Heart right ventricle (tissue), 16 donors: ENCODE data around the gene ATP6V0B. TPM values are rescaled to one million over a fixed set of nuclear protein-coding genes. Genes with fewer than 3 reads are reported as not detected.

Experiments used
- ATAC-seq, 8 donors: fragments of 200-7000 bp; cut with Tn5 transposase; one replicate each; pipeline ENCODE4 v1.9.1; 2020; ENCODE audit warnings: mild to moderate bottlenecking in 8 of 8, moderate library complexity in 8 of 8, moderate number of reproducible peaks in 1 of 8
- DNase-seq, 2 donors: peaks; one replicate each; pipeline ENCODE4 v3.0.0-alpha.2; 2020
- H3K27ac ChIP-seq, 10 donors: fragments of 200-600 bp; sonication (generic) in 2 of 10; one replicate each; pipeline versions ENCODE4 v1.5.0 to v1.8.0; 2020 to 2022; ENCODE audit warnings: mild to moderate bottlenecking in 3 of 10
- H3K27me3 ChIP-seq, 7 donors: fragments of 200-600 bp; one replicate each; pipeline ENCODE4 v1.8.0; 2021 to 2022; ENCODE audit warnings: mild to moderate bottlenecking in 2 of 7
- H3K36me3 ChIP-seq, 9 donors: fragments of 200-600 bp; sonication (generic) in 1 of 9; one replicate each; pipeline versions ENCODE4 v1.5.0 to v1.8.0; 2020 to 2022; ENCODE audit warnings: mild to moderate bottlenecking in 2 of 9
- H3K4me1 ChIP-seq, 9 donors: fragments of 200-600 bp; sonication (generic) in 1 of 9; one replicate each; pipeline versions ENCODE4 v1.5.0 to v1.8.0; 2020 to 2022; ENCODE audit warnings: mild to moderate bottlenecking in 4 of 9
- H3K4me3 ChIP-seq, 10 donors: fragments of 200-600 bp; sonication (generic) in 2 of 10; one replicate each; pipeline versions ENCODE4 v1.5.0 to v1.8.0; 2020 to 2022; ENCODE audit warnings: mild to moderate bottlenecking in 7 of 10, moderate library complexity in 2 of 10
- H3K9me3 ChIP-seq, 11 donors: fragments of 200-600 bp in 10 of 11; sonication (generic) in 2 of 11; one replicate each; pipeline versions ENCODE4 v1.5.0 to v1.8.0; 2013 to 2022; ENCODE audit warnings: mild to moderate bottlenecking in 2 of 11, control low read depth in 1 of 11, moderate library complexity in 1 of 11
- WGBS, 2 donors: extraction: QIAGEN DNeasy Blood & Tissue Kit; methylation state at CpG; one replicate each; pipeline ENCODE4 v1.1.7; 2013; ENCODE audit warnings: inconsistent platforms in 1 of 2; 5-methylcytosine and 5-hydroxymethylcytosine counted together
- intact Hi-C, 10 donors: fragments of 100-400 bp; cut with DNase I; formaldehyde crosslinking; loops; one replicate each; pipeline versions ENCODE4 v1.11.1 to v1.14.2; 2022
- polyA plus RNA-seq, 2 donors: library from polyadenylated mRNA; stranded (reverse); fragments of 200-250 nt; gene quantifications; one replicate each; pipeline ENCODE4 v1.2.3, GENCODE V29; 2013
- total RNA-seq, 10 donors: library from RNA; stranded (reverse); fragmentation: NEBNext Ultra II Directional in 3 of 10; extraction: Animal tissue kit (Norgen Biotek cat#: 25700) in 3 of 10; gene quantifications; one replicate each; pipeline versions ENCODE4 v1.2.1 to v1.2.4, GENCODE V29; 2021 to 2023
- TF ChIP-seq, protein P1 (sequence below), 9 donors: fragments of 200-600 bp; sonication (generic) in 2 of 9; IDR thresholded peaks; one replicate each; pipeline versions ENCODE4 v1.5.0 to v1.8.0; 2021 to 2022; ENCODE audit warnings: antibody characterized with exemption in 9 of 9, mild to moderate bottlenecking in 5 of 9, moderate library complexity in 1 of 9
- donor health status: Arrhythmogenic right ventricular cardiomyopathy.
- donor health status: ischemic (EF 13 %, LVEDD 7.1; RV severe dilation, severe dysfunction).
- donor health status: healthy with polysubstance abuse.
- donor health status: DM: no; HTN: yes; CAD: no.
- donor health status: DM: no; HTN: no; CAD: no.
- donor health status: ischemic (EF 25% LVEDD 6.9; RV normal size, moderate dysfunction).
- donor health status: ischemic (EF 25% LVEDD 5.7; RV mildly dilated, moderate dysfunction).
- donor health status: healthy.
- donor health status: DM: yes; HTN: yes; CAD: no.
- donor health status: Ischemic cardiomyopathy.
- donor health status: ischemic (EF 35%, LVEDD 5.7; RV mildly dilated, moderate dysfunction).
- donor health status: nonischemic (EF 11% LVEDD 7.7; RV severe dilation, severe dysfunction).
- donor health status: DM: yes; HTN: yes; CAD: no.
- donor health status: PGD.
- donor health status: ischemic (EF 29% LVEDD 5.4; RV normal size, mild dysfunction).
- donor health status: nonischemic (EF 23%, LVEDD 6.1; RV moderate dilation, normal function).

The ATP6V0B gene
- total and polyA plus RNA-seq, 12 donors: 63.1 to 227 (median 74.3) TPM

DNA sequence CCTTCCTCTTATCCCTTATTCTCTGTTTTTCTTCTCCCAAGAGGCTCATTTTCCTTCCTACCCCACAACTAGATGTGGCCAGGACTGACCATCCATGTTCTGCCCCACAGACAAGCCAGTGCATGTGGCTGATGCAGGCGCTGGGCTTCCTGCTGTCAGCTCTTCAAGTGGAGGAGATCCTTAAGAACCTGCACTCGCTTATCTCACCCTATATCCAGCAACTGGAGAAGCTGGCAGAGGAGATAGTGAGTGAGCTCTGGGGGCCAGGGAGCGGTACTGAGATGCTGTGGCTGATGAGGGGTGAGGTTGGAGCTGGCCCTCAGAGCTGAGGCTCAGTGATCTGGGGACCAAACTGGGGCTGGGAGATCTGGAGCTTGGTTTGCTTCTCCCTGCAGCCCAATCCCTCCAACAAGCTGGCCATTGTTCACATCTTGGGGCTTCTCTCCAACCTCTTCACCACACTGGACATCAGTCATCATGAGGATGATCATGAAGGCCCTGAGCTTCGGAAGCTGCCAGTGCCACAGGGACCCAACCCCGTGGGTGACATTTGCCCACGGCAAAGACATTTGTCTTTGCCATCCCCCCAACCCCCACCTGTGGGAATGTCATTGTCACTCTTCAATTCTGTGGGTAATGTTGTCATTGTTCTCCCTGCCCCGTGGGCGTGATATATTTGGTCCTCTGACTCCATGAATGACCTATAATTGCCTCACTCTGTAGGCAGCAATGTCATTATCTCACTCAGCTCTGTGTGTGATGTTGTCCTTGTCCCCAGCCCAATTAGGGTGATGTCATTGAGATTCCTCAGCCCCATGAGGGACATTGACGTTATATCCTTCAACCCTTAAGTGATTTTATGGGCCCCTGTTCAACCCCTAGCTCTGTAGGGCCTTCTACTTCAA, 16.2 kb upstream of the ATP6V0B start:
- DNase-seq (no peak), ATAC-seq (no peak)
- intact Hi-C loops: no loop called here
- 81 to 82% methylated on average over 9 of the region's 9 CpGs for WGBS, 2 donors
- TF ChIP-seq, protein P1, sequence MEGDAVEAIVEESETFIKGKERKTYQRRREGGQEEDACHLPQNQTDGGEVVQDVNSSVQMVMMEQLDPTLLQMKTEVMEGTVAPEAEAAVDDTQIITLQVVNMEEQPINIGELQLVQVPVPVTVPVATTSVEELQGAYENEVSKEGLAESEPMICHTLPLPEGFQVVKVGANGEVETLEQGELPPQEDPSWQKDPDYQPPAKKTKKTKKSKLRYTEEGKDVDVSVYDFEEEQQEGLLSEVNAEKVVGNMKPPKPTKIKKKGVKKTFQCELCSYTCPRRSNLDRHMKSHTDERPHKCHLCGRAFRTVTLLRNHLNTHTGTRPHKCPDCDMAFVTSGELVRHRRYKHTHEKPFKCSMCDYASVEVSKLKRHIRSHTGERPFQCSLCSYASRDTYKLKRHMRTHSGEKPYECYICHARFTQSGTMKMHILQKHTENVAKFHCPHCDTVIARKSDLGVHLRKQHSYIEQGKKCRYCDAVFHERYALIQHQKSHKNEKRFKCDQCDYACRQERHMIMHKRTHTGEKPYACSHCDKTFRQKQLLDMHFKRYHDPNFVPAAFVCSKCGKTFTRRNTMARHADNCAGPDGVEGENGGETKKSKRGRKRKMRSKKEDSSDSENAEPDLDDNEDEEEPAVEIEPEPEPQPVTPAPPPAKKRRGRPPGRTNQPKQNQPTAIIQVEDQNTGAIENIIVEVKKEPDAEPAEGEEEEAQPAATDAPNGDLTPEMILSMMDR (IDR thresholded peaks at IDR 0.05): no peak
- Histone ChIP-seq H3K4me1 (peaks cover 0 to 24% (median 5%) of the 10 kb centered on the region in 9 donors), H3K27ac (no peak overlapping the region), H3K27me3 (no peaks in the 10 kb centered on the region), H3K36me3 (peaks cover 0 to 89% (median 47%) of the 10 kb centered on the region in 9 donors), H3K9me3 (no peaks in the 10 kb centered on the region), H3K4me3 (no peak overlapping the region)

DNA sequence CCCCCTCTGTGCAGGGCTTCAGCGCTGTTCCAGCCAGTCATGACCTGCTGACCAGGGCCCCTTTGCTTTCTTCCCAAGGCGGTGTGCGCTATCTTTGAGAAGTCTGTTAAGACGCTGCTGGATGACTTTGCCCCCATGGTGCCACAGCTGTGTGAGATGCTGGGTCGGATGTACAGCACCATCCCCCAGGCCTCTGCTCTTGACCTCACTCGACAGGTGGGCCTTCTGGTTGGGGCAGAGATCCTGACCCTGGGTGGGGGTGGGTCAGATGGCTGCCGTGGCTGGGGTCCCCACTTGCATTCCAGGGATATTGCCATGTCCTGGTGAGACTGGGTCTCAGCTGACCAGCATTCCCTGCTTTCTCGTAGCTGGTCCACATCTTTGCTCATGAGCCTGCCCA, 14.0 kb upstream of the ATP6V0B start:
- no peak for DNase-seq
- Histone ChIP-seq H3K9me3 (no peaks in the 10 kb centered on the region), H3K4me1 (peaks cover 0 to 12% (median 0%) of the 10 kb centered on the region in 9 donors), H3K27ac (no peak overlapping the region), H3K4me3 (no peak overlapping the region), H3K27me3 (no peaks in the 10 kb centered on the region), H3K36me3 (peaks cover 0 to 95% (median 56%) of the 10 kb centered on the region in 9 donors)
- 90 to 93% methylated on average over 8 of the region's 8 CpGs for WGBS, 2 donors
- no peak for ATAC-seq
- intact Hi-C loops: no loop called here
- TF ChIP-seq, protein P1 (IDR thresholded peaks at IDR 0.05): no peak

DNA sequence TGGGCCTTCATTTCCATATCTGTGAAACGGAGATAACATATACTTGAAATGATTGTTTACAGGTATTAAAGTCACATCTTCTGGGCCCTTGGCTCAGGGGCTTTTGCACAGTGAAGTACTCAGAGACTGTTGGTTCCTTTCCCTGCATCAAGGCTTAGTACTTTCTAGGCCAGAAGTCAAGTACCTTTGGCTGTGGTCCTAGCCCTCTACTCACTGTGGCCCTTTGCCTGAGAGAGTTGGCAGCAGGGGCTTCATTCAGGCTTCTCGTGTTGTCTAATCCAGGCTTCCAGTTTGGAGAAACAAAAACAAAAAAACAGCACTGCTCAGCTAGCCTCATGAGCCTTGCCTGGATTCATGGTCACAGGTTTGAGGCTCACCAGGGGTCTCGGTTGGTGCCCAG, 13.1 kb upstream of the ATP6V0B start:
- Histone ChIP-seq H3K27me3 (no peaks in the 10 kb centered on the region), H3K27ac (no peak overlapping the region), H3K36me3 (peaks cover 0 to 95% (median 54%) of the 10 kb centered on the region in 9 donors), H3K4me1 (peaks cover 0 to 12% (median 0%) of the 10 kb centered on the region in 9 donors), H3K4me3 (no peak overlapping the region), H3K9me3 (no peaks in the 10 kb centered on the region)
- TF ChIP-seq, protein P1 (IDR thresholded peaks at IDR 0.05): no peak
- no peak for ATAC-seq
- intact Hi-C loops: no loop called here
- DNase-seq: no peak
- 66 to 72% methylated on average over 3 of the region's 3 CpGs for WGBS, 2 donors

DNA sequence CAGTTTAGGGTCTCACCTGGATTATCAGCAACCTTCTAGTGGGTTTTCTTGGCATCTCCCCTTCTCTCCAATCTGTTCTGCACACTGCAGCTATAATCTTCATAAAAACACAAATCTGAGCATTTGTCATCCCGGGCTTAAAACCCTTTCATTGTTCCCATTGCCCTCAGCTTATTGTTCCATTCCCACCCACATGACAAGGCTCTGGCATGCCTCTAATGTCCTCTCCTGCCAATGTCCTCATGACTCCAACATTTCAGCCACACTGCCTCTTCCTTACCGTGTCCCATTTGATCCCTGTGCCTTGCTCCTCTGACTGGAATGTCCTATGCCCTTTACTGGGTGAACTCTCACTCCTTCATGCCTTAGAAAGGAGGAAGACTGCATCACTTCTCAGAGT, 12.4 kb upstream of the ATP6V0B start:
- peaks cover 0 to 12% (median 0%) of the 10 kb centered on the region in 9 donors for H3K4me1 ChIP-seq
- intact Hi-C loops: no loop called here
- no peak overlapping the region for H3K27ac ChIP-seq
- WGBS, 2 donors: 70 to 76% methylated on average over 2 of the region's 2 CpGs
- H3K36me3 ChIP-seq: peaks cover 0 to 95% (median 48%) of the 10 kb centered on the region in 9 donors
- no peaks in the 10 kb centered on the region for H3K9me3 ChIP-seq
- no peak overlapping the region for H3K4me3 ChIP-seq
- TF ChIP-seq, protein P1 (IDR thresholded peaks at IDR 0.05): no peak
- DNase-seq (no peak), ATAC-seq (peak in 1 of 8 donors; percentile 41)
- H3K27me3 ChIP-seq: no peaks in the 10 kb centered on the region
